HG02623 (cell line): ENCODE data around the gene MSI2.

Experiments
- ATAC-seq: cut with Tn5 transposase; IDR thresholded peaks from one replicate; pipeline ENCODE4 v1.9.1; 2021; ENCODE audit warnings: moderate library complexity; ENCODE audit not compliant: unreplicated experiment

Gene MSI2

DNA sequence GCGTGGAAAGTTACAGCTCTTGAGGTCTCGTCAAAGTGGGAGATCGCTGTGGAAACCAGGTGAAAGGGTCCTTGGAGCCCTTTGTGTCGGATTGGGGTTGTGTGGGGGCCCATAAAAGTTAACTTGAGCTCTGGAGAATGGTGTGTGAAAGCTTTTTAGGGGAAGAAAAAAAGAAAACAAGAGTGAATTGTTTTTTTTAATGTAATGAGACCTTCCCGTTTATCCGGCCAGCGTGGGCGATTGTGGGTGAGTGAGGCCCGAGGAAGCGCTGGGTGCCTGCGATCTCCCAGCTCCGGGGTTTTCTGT is 150.6 kb downstream of the MSI2 start:
- no peak for ATAC-seq

DNA sequence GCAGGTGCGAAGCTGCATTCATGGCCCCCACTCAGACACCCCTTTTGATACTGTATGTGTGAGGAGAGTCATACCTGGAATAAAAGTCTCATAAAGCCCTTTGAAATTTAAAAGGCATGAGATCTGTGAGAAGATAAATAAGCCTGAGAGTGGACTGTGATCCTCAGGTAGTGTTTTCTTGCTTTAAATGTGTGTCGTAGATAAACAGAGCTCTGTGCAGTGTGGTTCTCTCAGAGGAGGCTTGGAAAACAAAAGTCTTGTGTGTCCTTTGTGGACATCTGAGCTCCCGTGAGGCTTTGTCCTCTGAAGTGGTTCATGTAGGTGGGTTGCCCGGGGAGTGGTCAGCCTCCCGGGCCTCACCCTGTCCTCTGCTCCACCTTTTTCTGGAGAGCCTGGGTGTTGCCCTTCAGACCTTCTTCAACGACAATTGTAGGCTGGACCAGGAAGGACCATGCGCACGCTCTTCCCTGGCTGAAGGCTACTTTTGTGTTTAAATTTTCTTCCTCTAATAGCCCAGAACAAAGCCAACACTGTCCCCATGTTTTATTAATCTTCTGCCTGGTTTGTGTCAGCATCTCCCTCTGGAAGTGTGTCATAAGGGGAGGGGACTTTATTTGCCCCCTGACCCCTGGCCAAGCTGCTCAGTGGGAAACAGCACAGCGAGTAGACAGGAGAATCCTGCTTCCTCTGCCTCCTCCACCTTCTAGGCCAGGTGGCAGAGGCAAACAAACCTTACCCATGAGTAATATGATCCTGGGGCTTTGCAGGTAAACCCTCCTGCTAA is 151.2 kb downstream of the MSI2 start:
- no peak for ATAC-seq

- no peak for ATAC-seq
These were observed 151.9 kb downstream of the MSI2 start for GRCh38 chr17:57408071-57408811.

DNA sequence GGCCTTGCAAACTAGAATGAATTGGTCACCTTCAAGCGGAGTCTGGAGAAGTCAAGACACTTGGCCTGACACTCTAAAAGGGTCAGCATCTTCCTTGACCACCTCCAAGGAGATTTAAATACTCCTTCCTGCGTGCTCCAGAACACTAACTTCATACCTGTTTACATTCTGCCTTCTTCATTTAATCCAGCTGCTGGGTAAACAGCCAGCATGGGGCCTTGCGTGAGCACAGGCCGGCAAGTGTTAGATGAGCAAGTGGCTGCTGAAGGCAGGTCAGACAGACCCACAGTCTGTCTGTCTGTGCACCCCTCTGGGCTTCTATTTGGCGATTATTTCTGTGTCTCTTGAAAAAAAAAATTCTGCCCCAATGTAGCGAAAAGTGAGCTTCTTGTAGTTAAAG is 153.8 kb downstream of the MSI2 start:
- ATAC-seq: no peak

GRCh38 chr17:57412520-57413096 is 156.3 kb downstream of the MSI2 start:
- no peak for ATAC-seq

DNA sequence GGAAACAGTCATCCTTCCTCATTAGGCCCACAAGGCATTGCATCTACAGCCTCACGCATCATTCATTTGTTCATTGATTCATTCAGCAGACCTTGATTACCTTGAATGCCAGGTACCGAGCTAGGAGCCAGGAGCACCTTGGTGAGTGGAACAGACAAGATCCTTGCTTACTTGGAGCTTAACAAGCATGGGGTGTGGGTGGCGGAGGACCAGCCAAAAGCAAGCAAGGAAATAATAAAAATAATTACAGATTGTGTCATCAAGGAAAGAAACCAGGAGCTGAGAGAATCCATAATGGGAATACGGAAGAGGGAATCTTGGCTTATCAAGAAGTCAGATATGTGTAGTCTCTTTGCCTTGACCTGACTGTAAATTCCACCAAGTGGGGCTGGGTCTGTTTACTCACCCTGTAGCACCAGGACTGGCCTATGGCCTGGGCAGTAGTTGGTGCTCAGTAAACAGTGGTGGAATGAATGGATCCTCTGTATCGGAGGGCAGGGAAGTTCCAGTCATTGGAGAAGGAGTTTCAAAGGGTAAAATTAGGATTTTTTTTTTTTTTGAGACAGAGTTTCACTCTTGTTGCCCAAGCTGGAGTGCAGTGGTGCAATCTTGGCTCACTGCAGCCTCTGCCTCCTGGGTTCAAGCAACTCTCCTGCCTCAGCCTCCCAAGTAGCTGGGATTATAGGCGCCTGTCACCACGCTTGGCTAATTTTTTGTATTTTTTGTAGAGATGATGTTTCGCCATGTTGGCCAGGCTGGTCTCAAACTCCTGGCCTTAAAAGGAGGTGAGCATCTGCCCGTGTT is 157.7 kb downstream of the MSI2 start:
- ATAC-seq: no peak

- ATAC-seq: no peak
These were observed 159.5 kb downstream of the MSI2 start for GRCh38 chr17:57415751-57416207.

DNA sequence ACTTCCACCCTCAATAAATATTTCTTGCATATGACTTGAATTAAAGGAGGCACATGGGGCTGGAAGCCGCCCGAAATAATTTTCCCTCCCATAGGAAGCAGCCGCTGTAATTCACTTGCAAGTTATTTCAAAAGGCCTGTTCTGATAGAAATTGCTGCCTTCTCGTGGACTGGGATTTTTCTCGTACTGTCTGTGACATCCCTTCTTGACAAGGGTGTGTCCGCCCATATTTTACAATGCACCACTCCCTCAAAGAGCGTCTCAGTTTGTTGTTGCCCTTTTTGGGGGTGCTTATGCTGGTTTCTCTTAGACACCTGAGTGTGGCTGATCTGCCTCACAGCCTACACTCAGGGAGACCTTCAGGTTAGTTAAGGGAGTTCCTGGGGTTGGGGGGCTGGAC is 160.0 kb downstream of the MSI2 start:
- ATAC-seq: no peak

DNA sequence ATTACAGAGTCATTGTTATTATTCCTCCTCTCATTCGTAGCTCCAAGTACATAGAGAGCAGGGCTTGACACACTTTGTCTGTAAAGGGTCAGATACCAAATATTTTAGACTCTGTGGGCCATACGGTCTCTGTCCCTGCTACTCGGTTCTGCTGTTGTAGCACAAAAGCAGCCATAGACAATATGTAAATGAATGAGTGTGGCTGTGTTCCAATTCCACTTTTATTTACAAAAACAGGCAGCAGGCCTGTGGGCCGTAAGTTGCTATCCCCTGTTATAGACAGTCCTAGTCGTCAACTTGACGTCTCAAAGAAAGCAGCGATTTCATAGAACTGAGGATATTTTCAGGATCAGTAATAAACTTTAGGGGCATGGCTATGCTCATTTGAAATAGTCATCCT is 161.6 kb downstream of the MSI2 start:
- no peak for ATAC-seq

GRCh38 chr17:57418463-57419246 is 162.3 kb downstream of the MSI2 start:
- no peak for ATAC-seq

- no peak for ATAC-seq
These were observed 163.7 kb downstream of the MSI2 start for GRCh38 chr17:57419940-57420550.

- no peak for ATAC-seq
These were observed 164.7 kb downstream of the MSI2 start for GRCh38 chr17:57420734-57421717.

GRCh38 chr17:57422574-57423164 is 166.3 kb downstream of the MSI2 start:
- ATAC-seq: peak; percentile 64

DNA sequence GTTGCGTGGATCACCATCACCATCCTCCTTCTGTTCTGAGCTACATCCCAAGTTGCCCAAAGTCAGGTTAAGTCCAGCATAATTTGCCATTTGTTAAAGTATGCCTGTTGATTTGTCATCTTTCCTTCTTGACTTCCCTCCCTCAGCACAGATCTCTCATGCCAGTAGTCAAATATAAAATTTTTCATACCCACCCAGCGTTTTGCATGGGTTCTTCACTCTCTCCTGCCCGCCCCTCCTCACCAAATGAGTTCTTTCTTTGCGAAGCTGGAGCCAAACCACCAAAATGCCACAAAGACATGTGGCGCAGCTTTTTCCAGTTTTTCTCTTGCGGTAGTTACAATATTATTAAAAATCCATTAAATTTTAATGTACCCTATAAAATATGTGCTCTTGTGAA is 167.2 kb downstream of the MSI2 start:
- ATAC-seq: no peak

- ATAC-seq: no peak
These were observed 167.9 kb downstream of the MSI2 start for GRCh38 chr17:57424273-57424672.

DNA sequence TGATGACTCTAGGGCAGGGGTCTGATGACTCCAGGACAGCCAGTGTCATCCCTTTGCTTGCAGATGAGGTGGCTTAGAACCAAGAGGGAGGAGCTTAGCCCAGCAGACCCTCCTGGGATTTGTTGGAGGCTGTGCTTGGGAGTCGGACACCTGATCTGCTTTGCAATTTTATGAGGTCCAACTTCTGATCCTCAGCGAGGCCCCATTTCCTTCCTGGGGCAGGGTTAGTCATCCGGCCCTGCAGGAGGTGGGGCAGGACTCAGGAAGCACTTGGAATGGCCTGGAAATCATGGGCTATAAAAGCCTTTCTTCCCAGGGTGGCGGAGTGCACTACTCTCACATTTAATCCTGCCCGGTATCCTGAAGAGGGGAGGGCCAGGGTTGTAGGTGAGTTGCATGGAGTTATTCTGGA is 168.5 kb downstream of the MSI2 start:
- no peak for ATAC-seq

- ATAC-seq: no peak
These were observed 169.1 kb downstream of the MSI2 start for GRCh38 chr17:57425431-57425830.
